ENCODE results near the gene C9orf78.

- TF ChIP-seq SIN3A (IDR thresholded peaks at IDR 0.05; ENCODE audit: borderline replicate concordance in 2 of 2, control insufficient read depth in 1 of 2, low read depth in 2 of 2, low read length in 2 of 2) (no peak), MYNN (IDR thresholded peaks at IDR 0.05) (no peak), MYNN (CRISPR knock-in tag; IDR thresholded peaks at IDR 0.05) (no peak), POLR2A (conservative IDR thresholded peaks at IDR 0.05) (no peak), SPI1 (IDR thresholded peaks at IDR 0.05; ENCODE audit: borderline replicate concordance, low read depth, low read length) (no peak), ZNF408 (CRISPR knock-in tag; IDR thresholded peaks at IDR 0.05; ENCODE audit: low read depth) (no peak), CTBP1 (IDR thresholded peaks at IDR 0.05; ENCODE audit: borderline replicate concordance) (no peak), EP300 (IDR thresholded peaks at IDR 0.05; ENCODE audit: low read length) (no peak), NR2C2 (CRISPR knock-in tag; IDR thresholded peaks at IDR 0.05) (no peak), NR2C2 (tag; IDR thresholded peaks at IDR 0.05) (no peak), CTCF (IDR thresholded peaks at IDR 0.05 in 2 of 3, conservative IDR thresholded peaks at IDR 0.05 in 1 of 3; ENCODE audit: insufficient read depth in 2 of 3, low read depth in 1 of 3, low read length in 3 of 3) (peak; percentile 13 to 53 (median 19); a peak in 3 of 6 replicates), HCFC1 (IDR thresholded peaks at IDR 0.05; ENCODE audit: low read depth, low read length) (no peak)
Measured at GRCh38 chr9:129841071-129841470, 6.0 kb upstream of the C9orf78 start.
